Activated B cell treated with CpG ODN at 0.5 μM for 24 hours (primary cell): ENCODE data around the gene CDYL. TPM values are rescaled to one million over a fixed set of nuclear protein-coding genes. Genes with fewer than 3 reads are reported as not detected.

Experiments
- ATAC-seq: fragments of 200-7000 bp; cut with Tn5 transposase; one replicate; pipeline ENCODE4 v1.10.0; 2021; ENCODE audit warnings: low read depth, mild to moderate bottlenecking, moderate library complexity
- CTCF ChIA-PET: fragments of 350-600 bp; sonication (Branson Sonifier 250); formaldehyde crosslinking; loops from one replicate; lab custom pipeline; 2021; ENCODE audit warnings: antibody characterized with exemption; lab: Charles Lee
- POLR2A ChIA-PET: fragments of 350-600 bp; sonication (Branson Sonifier 250); formaldehyde crosslinking; loops from one replicate; lab custom pipeline; 2021; ENCODE audit warnings: antibody characterized with exemption; lab: Charles Lee
- DNase-seq: peaks from one replicate; pipeline ENCODE4 v3.0.0; 2022
- H3K27ac Mint-ChIP-seq: one replicate; pipeline ENCODE4 v1.8.0; 2020; ENCODE audit warnings: mixed read lengths
- H3K27me3 Mint-ChIP-seq: one replicate; pipeline ENCODE4 v1.8.0; 2021; ENCODE audit warnings: mixed read lengths
- H3K36me3 Mint-ChIP-seq: one replicate; pipeline ENCODE4 v1.8.0; 2021; ENCODE audit warnings: low read depth, mixed read lengths
- H3K4me1 Mint-ChIP-seq: one replicate; pipeline ENCODE4 v1.8.0; 2021; ENCODE audit warnings: mixed read lengths
- H3K4me3 Mint-ChIP-seq: one replicate; pipeline ENCODE4 v1.8.0; 2020; ENCODE audit warnings: mild to moderate bottlenecking, mixed read lengths
- H3K9me3 Mint-ChIP-seq: one replicate; pipeline ENCODE4 v1.8.0; 2020; ENCODE audit warnings: mixed read lengths
- intact Hi-C: fragments of 100-400 bp; cut with micrococcal nuclease; formaldehyde crosslinking; loops from one replicate; pipeline ENCODE4 v1.15.1; 2024
- total RNA-seq: library from RNA; stranded (reverse); gene quantifications from 2 replicates; pipeline ENCODE4 v1.2.3, GENCODE V29; 2022
- TF ChIP-seq, protein P1 (sequence below): fragments of 200-600 bp; IDR thresholded peaks from one replicate; pipeline ENCODE4 v1.8.0; 2022; ENCODE audit warnings: antibody characterized with exemption, mild to moderate bottlenecking

CDYL gene
- total RNA-seq, 1 donor from 2014 or later, result 47.5 TPM

DNA sequence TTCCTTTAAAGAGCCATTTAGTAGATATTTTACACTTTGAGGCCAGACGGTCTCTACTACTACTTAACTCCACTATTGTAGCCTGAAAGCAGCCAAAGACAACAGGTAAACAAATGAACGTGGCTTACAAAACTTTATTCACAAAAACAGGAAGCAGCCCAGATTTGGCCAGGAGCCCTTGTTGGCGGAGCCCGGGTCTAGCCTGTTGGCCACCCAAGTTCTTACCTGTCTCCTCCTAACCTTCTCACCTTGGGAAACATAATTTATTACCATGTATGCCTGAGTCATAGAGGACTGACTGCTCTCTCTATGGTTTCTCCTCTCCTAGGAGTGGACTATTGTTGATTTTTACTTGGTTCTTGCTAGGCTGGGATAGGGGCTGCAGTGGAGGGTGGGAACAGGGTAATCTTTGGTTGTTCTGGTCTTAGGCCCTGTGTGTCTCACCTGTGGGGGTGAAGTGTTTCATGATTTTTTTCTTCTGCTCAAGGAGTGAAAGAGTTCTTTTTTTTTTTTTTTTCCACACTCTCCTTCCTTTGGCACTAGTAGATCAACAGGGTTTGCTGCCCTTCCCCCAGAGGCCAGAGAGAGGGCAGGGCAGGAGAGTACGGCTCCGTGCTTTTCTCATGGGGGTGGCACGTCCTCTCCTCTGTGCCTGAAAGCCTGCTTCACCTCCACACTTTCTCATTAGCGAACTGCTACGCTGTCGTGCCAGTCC is 137.7 kb downstream of the CDYL start:
- ATAC-seq (no peak), DNase-seq (no peak)
- Mint-ChIP-seq H3K9me3 (no peaks in the 10 kb centered on the region), H3K36me3 (peaks cover 23% of the 10 kb centered on the region), H3K27ac (no peak overlapping the region), H3K4me1 (peaks cover 4% of the 10 kb centered on the region), H3K27me3 (no peaks in the 10 kb centered on the region), H3K4me3 (no peak overlapping the region)
- POLR2A ChIA-PET, result no interaction called here
- TF ChIP-seq, protein P1, sequence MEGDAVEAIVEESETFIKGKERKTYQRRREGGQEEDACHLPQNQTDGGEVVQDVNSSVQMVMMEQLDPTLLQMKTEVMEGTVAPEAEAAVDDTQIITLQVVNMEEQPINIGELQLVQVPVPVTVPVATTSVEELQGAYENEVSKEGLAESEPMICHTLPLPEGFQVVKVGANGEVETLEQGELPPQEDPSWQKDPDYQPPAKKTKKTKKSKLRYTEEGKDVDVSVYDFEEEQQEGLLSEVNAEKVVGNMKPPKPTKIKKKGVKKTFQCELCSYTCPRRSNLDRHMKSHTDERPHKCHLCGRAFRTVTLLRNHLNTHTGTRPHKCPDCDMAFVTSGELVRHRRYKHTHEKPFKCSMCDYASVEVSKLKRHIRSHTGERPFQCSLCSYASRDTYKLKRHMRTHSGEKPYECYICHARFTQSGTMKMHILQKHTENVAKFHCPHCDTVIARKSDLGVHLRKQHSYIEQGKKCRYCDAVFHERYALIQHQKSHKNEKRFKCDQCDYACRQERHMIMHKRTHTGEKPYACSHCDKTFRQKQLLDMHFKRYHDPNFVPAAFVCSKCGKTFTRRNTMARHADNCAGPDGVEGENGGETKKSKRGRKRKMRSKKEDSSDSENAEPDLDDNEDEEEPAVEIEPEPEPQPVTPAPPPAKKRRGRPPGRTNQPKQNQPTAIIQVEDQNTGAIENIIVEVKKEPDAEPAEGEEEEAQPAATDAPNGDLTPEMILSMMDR, result no peak
- CTCF ChIA-PET, result no interaction called here
- intact Hi-C loops, result no loop called here

DNA sequence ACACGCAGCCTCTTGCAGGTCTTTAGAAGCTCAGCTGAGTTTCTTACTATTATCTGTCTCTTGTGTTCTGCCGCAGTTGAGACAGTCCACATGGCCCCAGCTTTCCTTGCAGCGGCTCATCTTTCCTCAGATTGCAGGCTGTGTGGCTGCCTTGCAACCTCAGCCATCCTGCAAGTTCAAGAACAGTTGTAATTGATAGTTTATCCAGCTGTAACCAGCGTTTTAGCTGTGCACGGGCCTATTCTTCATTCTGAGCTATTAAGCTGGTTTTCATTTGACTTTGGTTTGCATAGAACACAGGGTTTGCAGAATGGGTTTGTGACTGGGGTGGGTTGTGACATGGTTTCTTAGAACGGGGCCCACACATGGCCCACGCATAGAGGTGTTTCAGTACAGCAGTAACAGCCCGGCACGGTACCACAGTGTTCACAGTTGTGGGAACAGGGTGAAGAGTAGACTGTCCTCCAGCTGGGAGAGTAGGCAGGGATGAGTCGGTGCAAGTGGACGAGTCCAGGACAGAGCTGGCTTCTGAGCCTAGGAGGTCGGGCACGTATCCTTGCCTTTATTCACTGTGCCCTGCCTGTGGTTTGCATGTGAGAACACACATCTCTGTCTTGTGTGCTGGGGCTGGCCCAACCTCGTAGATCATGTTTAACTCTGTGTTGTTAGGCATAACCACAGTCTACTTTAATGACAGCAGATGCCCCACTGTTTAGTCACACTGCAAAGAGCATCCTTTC is 138.4 kb downstream of the CDYL start:
- Mint-ChIP-seq H3K4me3 (no peak overlapping the region), H3K27me3 (no peaks in the 10 kb centered on the region), H3K9me3 (no peaks in the 10 kb centered on the region), H3K36me3 (peaks cover 18% of the 10 kb centered on the region), H3K4me1 (peaks cover 3% of the 10 kb centered on the region), H3K27ac (no peak overlapping the region)
- ChIA-PET POLR2A (no interaction called here), CTCF (no interaction called here)
- TF ChIP-seq, protein P1, result no peak
- intact Hi-C loops, result no loop called here
- ATAC-seq (no peak), DNase-seq (no peak)

DNA sequence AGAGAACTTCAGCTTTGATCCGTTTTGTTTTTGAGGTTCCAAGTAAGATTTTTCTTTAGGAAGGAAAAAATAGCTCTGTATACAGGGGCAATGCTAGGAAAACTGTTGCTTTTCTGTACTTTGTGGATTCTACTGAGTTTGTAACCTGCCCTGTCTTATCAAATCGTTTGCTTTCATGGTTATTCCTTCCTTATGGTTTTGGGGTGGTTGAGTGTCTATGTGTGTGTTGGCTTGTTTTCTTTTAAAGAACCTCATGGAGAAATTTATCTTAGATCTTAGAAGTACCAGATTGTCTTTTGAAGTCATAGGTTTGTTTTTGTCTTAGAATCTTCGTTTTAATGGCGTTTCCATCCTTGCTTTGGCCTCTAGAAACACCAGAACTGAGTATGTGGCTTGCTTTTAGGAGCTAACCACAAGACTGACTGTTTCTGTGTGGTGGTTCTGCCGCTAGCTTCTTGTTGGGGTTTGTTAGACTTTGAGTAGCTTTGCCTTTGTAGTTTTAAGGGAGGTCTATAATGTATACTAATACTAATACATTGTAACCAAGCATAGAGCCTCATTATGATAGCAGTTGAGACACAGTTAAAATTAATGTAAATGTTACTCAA is 140.9 kb downstream of the CDYL start:
- H3K4me1 Mint-ChIP-seq, result peaks cover 6% of the 10 kb centered on the region
- no peaks in the 10 kb centered on the region for H3K9me3 Mint-ChIP-seq
- ChIA-PET CTCF (no interaction called here), POLR2A (no interaction called here)
- intact Hi-C loops, result no loop called here
- H3K27ac Mint-ChIP-seq, result no peak overlapping the region
- ATAC-seq, result no peak
- TF ChIP-seq, protein P1, result no peak
- DNase-seq, result no peak
- H3K36me3 Mint-ChIP-seq, result peaks cover 11% of the 10 kb centered on the region
- no peak overlapping the region for H3K4me3 Mint-ChIP-seq
- H3K27me3 Mint-ChIP-seq, result no peaks in the 10 kb centered on the region

GRCh38 chr6:4920914-4921410 is 144.8 kb downstream of the CDYL start:
- H3K4me3 Mint-ChIP-seq, result no peak overlapping the region
- peaks cover 4% of the 10 kb centered on the region for H3K36me3 Mint-ChIP-seq
- POLR2A ChIA-PET, result no interaction called here
- intact Hi-C loops, result no loop called here
- DNase-seq (no peak), ATAC-seq (no peak)
- no peak overlapping the region for H3K27ac Mint-ChIP-seq
- CTCF ChIA-PET, result no interaction called here
- H3K27me3 Mint-ChIP-seq, result no peaks in the 10 kb centered on the region
- peaks cover 23% of the 10 kb centered on the region for H3K4me1 Mint-ChIP-seq
- no peaks in the 10 kb centered on the region for H3K9me3 Mint-ChIP-seq
- TF ChIP-seq, protein P1, result no peak

- H3K36me3 Mint-ChIP-seq, result peaks cover 4% of the 10 kb centered on the region
- POLR2A ChIA-PET, result no interaction called here
- no peak for ATAC-seq
- TF ChIP-seq, protein P1, result no peak
- H3K4me1 Mint-ChIP-seq, result peaks cover 21% of the 10 kb centered on the region
- H3K27ac Mint-ChIP-seq, result no peak overlapping the region
- CTCF ChIA-PET, result no interaction called here
- H3K4me3 Mint-ChIP-seq, result no peak overlapping the region
- no peaks in the 10 kb centered on the region for H3K27me3 Mint-ChIP-seq
- H3K9me3 Mint-ChIP-seq, result no peaks in the 10 kb centered on the region
- intact Hi-C loops, result no loop called here
- no peak for DNase-seq
Measured at GRCh38 chr6:4922488-4923037, 146.4 kb downstream of the CDYL start.
